ENCODE measurements around the gene PCYOX1L.

Gene PCYOX1L

DNA sequence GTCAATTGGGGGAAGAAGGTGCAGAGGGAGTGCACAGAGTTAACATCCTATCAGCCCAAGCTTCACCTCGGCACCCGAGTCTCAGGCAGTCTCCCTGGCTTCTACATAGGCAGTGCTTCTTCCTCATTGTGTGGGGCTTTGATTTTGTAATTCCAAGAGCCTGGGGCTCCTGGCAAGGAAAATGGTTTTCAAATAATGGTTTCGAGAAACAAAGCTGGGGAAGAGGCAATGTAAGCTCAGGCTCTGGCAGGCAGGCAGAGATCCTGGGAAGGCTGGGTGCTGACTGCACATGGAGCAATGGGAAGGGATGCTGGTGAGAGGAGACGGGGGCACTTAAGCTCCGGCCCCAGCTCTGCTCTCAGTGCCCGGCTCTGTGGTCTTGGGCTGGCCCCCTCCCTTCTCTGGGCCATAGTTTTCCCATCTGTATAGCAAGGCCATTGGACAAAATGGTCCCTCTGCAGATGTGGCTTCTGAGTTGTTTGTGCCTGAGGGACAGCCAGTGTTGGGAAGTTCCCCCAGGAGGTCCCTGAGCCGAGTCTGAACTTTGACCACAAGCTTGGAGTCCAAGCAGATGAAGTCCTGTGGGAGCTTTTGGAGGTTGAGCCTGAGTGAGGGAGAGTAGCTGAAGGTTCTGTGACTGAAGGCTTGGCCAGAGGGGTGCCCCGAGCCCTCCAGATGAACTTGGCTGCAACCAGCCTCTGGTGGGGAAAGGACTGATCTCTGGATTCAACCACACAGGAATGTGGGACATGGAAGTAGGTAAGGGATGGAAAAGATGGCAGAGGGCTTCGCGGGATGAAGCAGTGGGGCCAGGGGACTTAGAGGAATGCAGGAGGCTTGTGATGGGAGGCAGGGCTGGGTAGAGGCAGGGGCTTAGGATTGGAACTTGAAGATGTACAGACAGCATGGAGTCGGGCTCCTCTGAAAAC is 49.7 kb downstream of the PCYOX1L start:
- DNase-seq (ENCODE audit: low spot score): no peak

DNA sequence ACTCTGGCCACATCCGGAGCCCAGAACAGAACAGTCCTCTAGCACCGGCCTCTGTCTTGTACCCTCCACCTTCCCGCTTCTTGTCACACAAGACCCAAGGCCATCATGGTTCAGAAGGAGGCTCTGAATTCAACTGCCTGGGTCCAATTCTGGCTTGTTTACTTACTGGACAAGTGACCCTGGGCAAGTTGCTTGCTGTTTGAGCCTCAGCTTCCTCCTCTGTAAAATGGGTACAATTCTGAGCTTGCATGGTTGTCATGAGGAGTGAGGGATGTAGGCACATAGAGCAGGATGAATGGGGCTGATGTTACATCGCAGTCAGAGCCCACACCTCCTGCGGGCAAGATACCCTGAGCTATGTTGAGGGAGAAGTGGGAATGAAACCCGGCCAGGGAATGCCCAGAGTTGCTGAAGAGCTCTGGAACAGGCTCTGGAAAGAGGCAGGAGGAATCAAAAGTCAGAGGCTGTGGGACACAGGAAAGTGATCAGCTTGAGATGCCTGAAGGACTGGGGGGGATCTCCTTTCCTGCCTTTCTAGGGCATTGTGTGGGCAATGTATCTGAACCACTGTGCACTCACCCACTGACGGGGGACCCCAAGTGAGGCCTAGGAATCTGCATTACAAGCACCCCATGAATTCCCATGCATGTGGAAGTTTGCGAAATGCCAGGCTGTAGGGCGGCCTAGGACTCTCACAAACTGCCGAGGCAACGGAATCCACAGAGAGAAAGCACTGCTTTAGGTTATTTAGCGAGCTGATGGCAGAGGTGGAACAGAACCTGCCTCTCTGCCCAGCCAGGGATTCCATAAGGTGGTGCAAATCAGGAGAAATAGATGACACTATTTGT is 50.6 kb downstream of the PCYOX1L start:
- no peak for DNase-seq (ENCODE audit: low spot score)

DNA sequence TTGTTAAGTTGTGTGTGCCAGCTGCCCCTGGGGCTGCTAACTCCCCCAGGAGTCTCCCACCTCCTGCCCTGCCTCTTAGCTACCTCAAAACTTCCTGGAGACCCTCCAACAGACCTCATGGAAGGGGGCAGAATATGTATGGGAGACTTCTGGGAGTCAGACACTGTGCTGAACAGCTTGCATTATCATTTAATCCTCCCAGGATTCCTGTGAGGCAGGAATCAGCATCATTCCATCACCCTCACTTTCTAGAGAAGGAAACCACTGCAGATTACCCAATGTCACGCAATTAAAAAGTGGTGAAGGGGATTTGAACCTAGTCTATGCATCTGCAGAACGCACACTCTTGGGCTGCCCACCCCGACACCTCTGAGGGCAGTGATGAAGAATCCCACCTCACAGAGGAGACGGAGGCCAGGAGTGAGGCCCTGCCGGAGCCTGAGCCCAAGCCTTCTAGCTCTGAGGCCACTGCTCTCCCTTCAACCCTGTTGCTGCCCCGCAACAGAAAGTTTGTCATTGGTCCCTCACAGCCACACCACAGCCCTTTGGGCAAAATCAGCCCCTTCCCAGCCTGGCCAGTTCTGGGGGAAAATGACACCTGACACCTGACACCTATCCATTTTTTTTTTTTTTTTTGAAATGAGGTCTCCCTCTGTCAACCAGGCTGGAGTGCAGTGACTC is 51.6 kb downstream of the PCYOX1L start:
- no peak for DNase-seq (ENCODE audit: low spot score)

DNA sequence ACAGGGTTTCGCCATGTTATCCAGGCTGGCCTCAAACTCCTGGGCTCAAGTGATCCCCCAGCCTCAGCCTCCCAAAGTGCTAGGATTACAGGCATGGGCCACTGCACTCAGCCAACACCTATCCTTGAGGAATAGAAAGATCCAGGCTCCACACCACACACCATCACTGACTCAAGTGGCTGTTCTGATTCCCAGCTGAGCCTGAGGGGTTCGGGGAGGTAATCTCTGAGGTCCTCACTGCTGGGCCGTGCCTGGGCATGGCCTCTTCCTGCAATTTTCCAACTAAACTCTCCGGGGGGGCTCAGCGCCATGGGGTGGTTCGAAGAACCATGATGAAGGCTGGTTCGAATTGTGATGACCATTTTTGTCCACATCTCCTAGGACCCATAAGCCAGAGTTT is 52.2 kb downstream of the PCYOX1L start:
- no peak for DNase-seq (ENCODE audit: low spot score)

DNA sequence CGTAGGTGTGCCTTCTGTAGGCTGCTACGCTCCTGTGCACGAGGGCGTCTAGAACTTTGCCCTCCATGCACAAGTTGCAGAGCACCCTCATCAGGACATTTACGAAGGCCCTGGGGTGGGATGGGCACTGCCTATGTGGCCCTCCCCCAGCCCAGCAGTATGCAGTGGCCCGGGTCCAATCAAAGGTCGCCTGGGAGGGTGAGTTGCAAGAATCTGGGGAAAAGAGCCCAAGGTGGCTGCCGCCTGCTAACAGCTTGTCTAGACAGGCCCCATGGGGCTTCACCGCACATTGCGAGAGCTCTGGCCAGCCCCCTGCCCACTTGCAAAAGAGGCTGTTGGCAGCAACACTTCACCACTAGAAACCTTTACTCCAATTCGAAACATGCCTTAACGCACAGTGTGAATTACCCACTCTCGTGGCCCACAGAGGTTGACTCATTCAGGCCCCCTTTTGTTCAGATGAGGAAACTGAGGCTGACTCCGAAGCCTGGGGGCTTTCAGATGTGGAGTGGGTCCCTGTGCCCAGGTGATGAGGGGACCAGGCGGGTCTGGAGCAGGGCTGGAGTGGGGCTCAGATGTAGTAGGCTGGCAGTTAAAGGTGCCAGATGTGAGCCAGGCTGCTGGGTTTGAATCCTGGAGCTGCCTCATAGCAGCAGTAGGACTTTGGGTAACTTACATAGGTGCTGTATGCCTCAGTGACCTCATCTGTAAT is 53.0 kb downstream of the PCYOX1L start:
- no peak for DNase-seq (ENCODE audit: low spot score)

DNA sequence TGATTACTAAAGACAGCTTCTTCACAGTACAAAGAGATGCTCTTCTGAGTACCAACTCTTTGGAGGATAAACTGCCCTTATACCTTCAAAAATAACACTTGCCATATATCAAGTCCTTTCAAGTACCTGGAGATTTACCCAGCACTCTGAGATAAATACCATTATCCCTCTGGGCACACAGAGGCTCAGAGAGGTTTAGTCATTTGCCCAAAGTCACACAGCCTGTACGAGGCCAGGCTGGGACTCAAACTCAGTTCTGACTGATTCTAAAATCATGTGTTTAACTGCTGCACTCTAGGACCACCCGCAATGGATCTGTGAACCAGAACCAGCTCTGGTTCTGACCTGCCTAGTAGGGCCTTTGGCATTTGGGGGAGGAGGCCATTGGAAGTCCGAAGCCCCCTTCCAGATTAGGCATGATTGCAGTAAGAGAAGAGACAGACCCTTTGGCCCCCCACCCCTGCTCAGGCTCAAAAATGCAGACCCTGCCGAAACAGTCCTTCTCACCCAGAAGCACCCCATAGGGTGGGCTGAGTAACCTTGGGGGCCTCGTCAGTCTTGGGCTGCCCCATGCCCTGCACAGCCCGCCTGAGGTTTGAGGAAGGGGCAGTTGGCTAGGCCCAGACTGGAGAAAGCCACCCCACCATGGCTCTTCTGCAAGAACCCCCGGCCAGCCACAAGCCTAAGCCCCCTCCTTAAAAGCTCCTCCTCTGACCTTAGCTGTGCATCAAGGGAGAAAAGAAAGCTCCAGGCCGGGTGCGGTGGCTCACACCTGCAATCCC is 54.1 kb downstream of the PCYOX1L start:
- DNase-seq (ENCODE audit: low spot score): no peak

DNA sequence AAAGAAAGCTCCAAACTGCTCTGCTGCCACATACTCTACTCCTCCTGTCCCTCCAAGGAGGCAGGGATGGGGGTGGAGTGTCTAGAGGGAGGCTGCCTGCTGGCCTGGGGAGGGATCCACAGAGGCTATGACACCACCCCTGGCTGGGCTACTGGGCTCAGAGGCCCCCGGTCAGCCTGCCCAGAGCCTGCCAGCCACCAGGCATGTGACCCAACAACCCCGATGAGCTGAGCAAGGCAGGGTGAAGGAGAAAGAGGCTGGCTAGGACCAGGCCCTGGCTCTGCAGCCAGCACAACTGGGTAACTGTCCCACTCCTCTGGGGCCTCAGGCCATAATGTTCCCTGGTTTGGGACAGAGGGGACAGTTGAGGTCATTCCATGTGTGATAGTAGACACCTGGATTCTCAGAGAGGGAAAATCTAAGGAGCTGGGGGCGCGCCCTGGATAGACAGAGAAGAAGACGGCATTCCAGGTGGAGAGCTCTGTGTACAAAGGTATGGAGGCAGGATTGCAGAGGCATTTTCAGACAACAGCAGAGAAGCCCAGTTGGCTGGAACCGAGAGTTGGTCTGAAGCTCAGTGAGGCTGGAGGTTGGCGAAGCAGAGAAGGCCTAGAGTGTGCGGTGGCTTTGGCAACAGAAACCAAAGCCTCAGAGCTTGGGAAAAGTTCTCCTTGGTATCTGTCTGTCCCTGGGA is 55.1 kb downstream of the PCYOX1L start:
- no peak for DNase-seq (ENCODE audit: low spot score)

DNA sequence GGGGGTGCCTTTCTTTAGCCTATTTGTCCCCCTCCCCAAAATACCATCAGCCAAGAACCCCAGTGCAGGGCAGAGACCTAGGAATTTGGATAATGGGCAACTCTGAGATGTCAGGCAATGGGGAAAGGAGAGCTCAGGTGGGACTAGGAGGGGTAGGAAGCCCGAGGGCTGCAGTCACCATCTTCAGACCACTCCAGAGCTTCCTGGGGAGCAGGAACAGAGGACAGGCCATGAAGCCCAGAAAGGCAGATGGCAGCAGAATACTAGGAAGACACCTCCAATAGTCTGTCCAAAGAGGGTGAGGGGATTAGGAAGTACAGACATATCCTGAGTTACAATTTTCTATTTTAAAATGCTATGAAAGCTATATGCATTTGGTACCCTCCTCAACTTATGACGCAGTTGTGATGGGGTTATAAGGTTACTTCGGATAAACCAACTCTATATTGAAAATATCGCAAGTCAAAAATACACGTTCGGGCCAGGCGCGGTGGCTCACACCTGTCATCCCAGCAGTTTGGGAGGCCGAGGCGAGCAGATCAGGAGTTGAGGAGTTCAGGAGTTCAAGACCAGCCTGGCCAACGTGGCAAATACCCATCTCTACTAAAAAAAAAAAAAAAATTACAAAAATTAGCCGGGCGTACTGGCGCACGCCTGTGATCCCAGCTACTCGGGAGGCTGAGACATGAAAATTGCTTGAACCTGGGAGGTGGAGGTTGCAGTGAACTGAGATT is 55.8 kb downstream of the PCYOX1L start:
- no peak for DNase-seq (ENCODE audit: low spot score)

DNA sequence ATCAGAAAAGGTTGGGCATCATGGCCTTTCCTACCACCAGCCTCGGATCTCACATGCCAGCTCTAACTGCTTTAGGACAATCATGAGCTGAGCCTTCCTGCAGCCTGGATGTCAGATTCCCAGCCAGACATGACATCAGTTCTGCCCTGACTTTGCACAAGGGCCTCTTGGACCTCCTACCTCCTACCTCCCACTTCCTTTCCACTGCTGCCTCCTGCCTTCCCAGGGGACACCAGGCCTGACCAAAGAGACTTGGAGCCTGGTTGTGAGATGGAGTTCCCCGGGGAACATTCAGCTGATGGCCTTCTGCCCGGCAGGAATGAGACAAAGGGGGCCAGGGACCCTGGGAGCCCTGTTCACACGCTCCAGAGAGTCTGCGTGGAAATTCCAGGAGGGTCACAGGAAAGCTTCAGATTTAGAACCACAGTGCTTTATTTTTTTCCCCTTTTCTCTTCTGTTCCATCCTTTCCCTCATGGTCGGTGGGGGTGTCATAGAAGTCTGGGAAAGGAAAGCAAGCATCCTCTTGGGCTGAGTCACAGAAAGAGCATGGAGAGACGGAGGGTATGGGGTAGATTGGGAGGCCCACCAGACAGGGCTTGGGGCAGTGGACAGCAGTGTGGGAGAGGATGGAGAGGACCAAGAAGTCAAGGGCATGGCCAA is 56.7 kb downstream of the PCYOX1L start:
- DNase-seq (ENCODE audit: low spot score): no peak

DNA sequence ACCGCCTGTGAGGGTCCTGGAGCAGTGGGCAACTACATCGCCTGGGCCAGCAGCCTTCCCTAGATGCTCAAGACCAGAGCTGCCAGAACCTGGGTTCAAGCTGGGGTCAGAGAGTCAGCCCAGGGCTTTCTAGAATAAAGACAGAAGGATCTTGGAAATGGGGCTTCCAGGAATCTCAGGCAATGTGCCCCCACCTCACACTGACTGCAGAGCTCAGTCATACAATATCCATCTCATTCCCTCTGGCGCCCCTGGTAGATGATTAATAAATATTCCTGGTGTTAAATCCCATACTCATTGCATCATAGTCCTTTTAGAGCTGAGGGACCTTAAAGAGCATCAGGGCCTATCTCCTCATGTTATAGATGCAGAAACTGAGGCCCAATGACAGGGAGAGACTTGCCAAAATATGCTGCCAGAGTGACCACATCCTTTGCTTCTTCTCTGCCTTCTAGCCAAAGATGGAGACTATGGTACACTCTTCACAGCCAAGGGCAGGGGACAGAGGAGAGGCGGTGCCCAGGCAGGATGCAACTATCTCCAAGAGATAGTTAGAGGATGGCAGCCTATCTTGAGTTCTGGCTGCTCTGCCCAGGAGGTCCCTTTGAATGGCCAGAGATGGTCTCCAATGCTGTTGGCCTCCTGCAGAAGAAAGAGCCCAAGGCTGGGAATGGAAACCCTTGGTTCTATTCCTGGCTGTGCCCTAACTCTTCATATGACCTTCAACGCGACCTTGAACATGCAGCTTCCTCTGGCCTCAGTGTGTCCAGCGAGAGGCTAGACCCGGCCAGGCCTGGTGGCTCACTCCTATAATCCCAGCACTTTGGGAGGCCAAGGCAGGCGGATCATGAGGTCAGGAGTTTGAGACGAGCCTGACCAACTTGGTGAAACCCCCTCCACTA is 57.5 kb downstream of the PCYOX1L start:
- DNase-seq (ENCODE audit: low spot score): no peak

DNA sequence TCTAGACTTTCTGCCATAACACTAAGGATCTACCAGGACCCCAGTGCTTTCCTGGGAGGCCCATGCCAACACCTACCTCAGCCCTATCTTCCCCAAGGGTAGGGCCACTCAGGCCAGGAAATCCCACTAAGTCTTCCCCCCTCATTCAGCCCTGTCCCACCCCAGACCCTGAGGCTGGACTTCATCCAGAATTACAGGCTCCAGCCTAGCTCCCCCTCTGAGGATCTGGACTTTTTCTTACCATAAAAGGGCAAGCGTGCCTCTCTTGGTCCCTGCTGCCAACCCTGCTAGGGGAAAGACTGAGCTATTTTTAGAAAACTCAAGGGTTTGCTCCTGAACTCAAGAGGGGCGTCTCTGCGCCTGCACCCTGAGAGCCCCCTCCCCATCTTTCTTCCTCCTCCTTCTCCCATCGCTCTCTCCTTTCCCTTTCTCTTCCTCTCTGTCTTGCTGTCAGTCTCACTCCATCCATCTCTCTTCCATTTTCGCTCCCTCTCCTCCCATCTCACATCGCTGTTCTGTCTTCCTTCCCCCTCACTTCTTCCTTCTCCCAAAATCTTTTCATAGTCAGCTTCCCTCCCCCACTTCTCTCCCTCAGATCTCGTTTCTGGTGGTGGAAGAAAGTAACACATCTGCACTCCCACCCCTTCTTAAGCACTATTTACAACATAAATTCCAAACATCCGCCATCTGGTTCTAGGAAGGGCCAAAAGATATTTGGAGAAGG is 59.3 kb downstream of the PCYOX1L start:
- no peak for DNase-seq (ENCODE audit: low spot score)

DNA sequence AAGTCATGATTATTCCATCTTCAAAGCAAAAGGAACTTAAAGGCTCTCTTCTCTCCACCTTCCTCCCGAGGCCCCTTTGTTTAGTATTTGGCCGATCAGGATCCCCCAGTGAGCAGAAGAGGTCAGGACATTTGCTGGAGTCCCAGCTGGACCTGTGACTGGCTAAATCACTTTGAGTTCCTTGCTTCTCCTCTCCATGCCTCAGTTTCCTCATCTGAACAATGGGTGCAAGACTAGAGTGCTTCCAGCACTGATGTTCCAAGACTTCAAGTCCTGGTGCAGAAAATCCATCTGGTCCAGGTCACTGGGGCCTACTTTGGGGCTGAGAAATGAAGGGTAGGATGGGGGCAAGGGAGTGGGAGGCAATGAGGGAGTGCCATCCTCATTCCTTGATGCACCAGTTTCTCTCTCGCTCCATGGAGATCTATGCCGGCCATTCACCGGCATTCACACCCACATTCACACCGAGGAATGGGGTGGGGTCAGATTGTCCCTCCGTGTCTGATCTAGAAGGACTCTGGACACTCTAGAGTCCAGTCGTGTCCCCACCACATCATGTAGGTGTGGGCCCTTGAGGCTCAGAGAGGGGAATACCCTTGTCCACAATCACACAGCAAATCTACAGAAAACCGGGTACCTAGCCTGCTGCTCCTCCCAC is 60.0 kb downstream of the PCYOX1L start:
- DNase-seq (ENCODE audit: low spot score): no peak

DNA sequence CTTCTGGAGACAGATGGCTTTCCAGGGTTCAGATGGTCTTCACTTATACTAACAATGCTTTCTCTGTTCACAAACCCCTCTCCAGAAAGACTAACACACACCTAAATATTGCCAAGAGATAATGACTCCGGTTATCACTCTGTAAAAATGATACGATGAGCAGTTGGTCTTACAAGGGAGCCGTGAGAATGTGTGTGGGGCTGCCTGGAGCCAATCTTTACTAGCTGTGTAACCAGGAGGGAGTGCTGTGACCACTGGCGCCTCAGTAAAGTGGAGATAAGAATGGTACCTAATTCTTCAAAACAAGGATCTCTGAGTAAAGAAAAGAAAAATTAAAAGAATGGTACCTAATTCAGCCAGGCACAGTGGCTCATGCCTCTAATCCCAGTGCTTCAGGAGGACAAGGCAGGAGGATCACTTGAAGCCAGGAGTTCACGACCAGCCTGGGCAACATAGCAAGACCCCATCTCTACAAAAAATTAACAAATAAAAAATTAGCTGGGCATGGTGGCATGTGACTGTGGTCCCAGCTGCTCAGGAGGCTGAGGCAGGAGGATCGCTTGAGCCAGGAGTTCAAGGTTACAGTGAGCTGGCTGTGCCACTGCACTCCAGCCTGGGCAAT is 61.2 kb downstream of the PCYOX1L start:
- DNase-seq (ENCODE audit: low spot score): no peak
